AG09319 (cell line): ENCODE measurements around the gene SSH3.

Source experiments
- DNase-seq: peaks from one replicate; pipeline ENCODE4 v3.0.0-alpha.2; 2010; ENCODE audit warnings: low read depth; ENCODE audit errors: extremely low read depth
- CTCF ChIP-seq: IDR thresholded peaks from 2 replicates; pipeline ENCODE4 v1.5.1; 2011; ENCODE audit warnings: low read depth, mild to moderate bottlenecking, inconsistent platforms, low read length, moderate library complexity

The SSH3 gene

GRCh38 chr11:67344264-67344663 is 40.9 kb downstream of the SSH3 start:
- TF ChIP-seq CTCF, result no peak

GRCh38 chr11:67345247-67345919 is 42.1 kb downstream of the SSH3 start:
- DNase-seq, result no peak
- TF ChIP-seq CTCF, result no peak

More at GRCh38 chr11:67344264-67344663, 40.9 kb downstream of the SSH3 start:
- DNase-seq, result no peak

GRCh38 chr11:67345920-67346819 is 42.8 kb downstream of the SSH3 start:
- peak; percentile 82 for TF ChIP-seq CTCF
- DNase-seq, result peak; percentile 80

GRCh38 chr11:67347964-67348749 is 44.8 kb downstream of the SSH3 start:
- TF ChIP-seq CTCF, result no peak
- DNase-seq, result no peak

- no peak for TF ChIP-seq CTCF
- no peak for DNase-seq
Measured at GRCh38 chr11:67349036-67349435, 45.7 kb downstream of the SSH3 start.

- no peak for TF ChIP-seq CTCF
Measured at GRCh38 chr11:67349457-67349856, 46.1 kb downstream of the SSH3 start.

More at GRCh38 chr11:67349457-67349856, 46.1 kb downstream of the SSH3 start:
- no peak for DNase-seq
